SK-N-SH treated with all-trans-retinoic acid at 6 μM for 48 hours (cell line): ENCODE measurements around the gene RNF144B.

Experiments
- ATAC-seq: fragments of 200-7000 bp; cut with Tn5 transposase; 3 replicates; pipeline ENCODE4 v1.9.1; 2020; ENCODE audit warnings: mild to moderate bottlenecking, moderate library complexity
- BACH2 ChIP-seq: fragments of 250-450 bp; sonication (Bioruptor Pico); IDR thresholded peaks from 2 replicates; pipeline ENCODE4 v1.9.0; 2021; ENCODE audit warnings: mild to moderate bottlenecking, borderline replicate concordance
- CREB5 ChIP-seq: fragments of 250-450 bp; sonication (Bioruptor Pico); IDR thresholded peaks from 2 replicates; pipeline ENCODE4 v1.5.1; 2020; ENCODE audit warnings: low read depth, mild to moderate bottlenecking, moderate library complexity
- CSDC2 ChIP-seq: fragments of 250-450 bp; sonication (Bioruptor Pico); IDR thresholded peaks from 2 replicates; pipeline ENCODE4 v1.5.0; 2020; ENCODE audit warnings: mild to moderate bottlenecking, moderate library complexity
- CSRNP3 ChIP-seq: fragments of 250-450 bp; sonication (Bioruptor Pico); IDR thresholded peaks from 2 replicates; pipeline ENCODE4 v1.5.1; 2021; ENCODE audit warnings: mild to moderate bottlenecking, moderate library complexity
- ESRRG ChIP-seq: fragments of 250-450 bp; sonication (Bioruptor Pico); IDR thresholded peaks from 2 replicates; pipeline ENCODE4 v1.6.1; 2021; ENCODE audit warnings: mild to moderate bottlenecking
- ISL1 ChIP-seq: fragments of 250-450 bp; sonication (Bioruptor Pico); IDR thresholded peaks from 2 replicates; pipeline ENCODE4 v2.1.2; 2022; ENCODE audit warnings: mild to moderate bottlenecking, moderate library complexity
- OSR1 ChIP-seq: fragments of 250-450 bp; sonication (Bioruptor Pico); IDR thresholded peaks from 2 replicates; pipeline ENCODE4 v1.8.0; 2022; ENCODE audit warnings: moderate library complexity, mild to moderate bottlenecking, inconsistent platforms
- PATZ1 ChIP-seq: fragments of 250-450 bp; sonication (Bioruptor Pico); IDR thresholded peaks from 2 replicates; pipeline ENCODE4 v1.8.0; 2020; ENCODE audit warnings: mild to moderate bottlenecking, moderate library complexity, borderline replicate concordance
- POU6F1 ChIP-seq: fragments of 250-450 bp; sonication (Bioruptor Pico); IDR thresholded peaks from 2 replicates; pipeline ENCODE4 v1.8.0; 2021; ENCODE audit warnings: low read depth, mild to moderate bottlenecking, moderate library complexity, borderline replicate concordance
- PPARA ChIP-seq: fragments of 250-450 bp; sonication (Bioruptor Pico); IDR thresholded peaks from 2 replicates; pipeline ENCODE4 v1.5.0; 2020; ENCODE audit warnings: mild to moderate bottlenecking, borderline replicate concordance
- RARB ChIP-seq: fragments of 250-450 bp; sonication (Bioruptor Pico); IDR thresholded peaks from 2 replicates; pipeline ENCODE4 v1.8.0; 2021; ENCODE audit warnings: mild to moderate bottlenecking, moderate library complexity
- SNAI2 ChIP-seq: fragments of 250-450 bp; sonication (Bioruptor Pico); IDR thresholded peaks from 2 replicates; pipeline ENCODE4 v1.5.0; 2020; ENCODE audit warnings: mild to moderate bottlenecking, moderate library complexity
- TCF4 ChIP-seq: fragments of 250-450 bp; sonication (Bioruptor Pico); IDR thresholded peaks from 2 replicates; pipeline ENCODE4 v1.8.0; 2021; ENCODE audit warnings: mild to moderate bottlenecking, moderate library complexity, borderline replicate concordance
- TOX ChIP-seq: fragments of 250-450 bp; sonication (Bioruptor Pico); IDR thresholded peaks from 2 replicates; pipeline ENCODE4 v1.8.0; 2021; ENCODE audit warnings: mild to moderate bottlenecking, moderate library complexity, borderline replicate concordance
- TSHZ2 ChIP-seq: fragments of 250-450 bp; sonication (Bioruptor Pico); IDR thresholded peaks from 2 replicates; pipeline ENCODE4 v1.5.0; 2020; ENCODE audit warnings: mild to moderate bottlenecking, moderate library complexity
- ZC3H10 ChIP-seq: fragments of 250-450 bp; sonication (Bioruptor Pico); IDR thresholded peaks from 2 replicates; pipeline ENCODE4 v1.5.1; 2021; ENCODE audit warnings: mild to moderate bottlenecking, moderate library complexity
- ZFP3 ChIP-seq: fragments of 250-450 bp; sonication (Bioruptor Pico); IDR thresholded peaks from 2 replicates; pipeline ENCODE4 v1.5.0; 2020; ENCODE audit warnings: mild to moderate bottlenecking, moderate library complexity
- ZNF565 ChIP-seq: fragments of 450-650 bp; formaldehyde crosslinking; conservative IDR thresholded peaks from 2 replicates; pipeline ENCODE4 v1.5.0; 2020; ENCODE audit warnings: low read depth, mild to moderate bottlenecking, moderate library complexity
- ZNF70 ChIP-seq: fragments of 450-650 bp; formaldehyde crosslinking; IDR thresholded peaks from 2 replicates; pipeline ENCODE4 v1.5.0; 2020; ENCODE audit warnings: mild to moderate bottlenecking, moderate library complexity
- ZNF8 ChIP-seq: fragments of 450-650 bp; formaldehyde crosslinking; IDR thresholded peaks from 2 replicates; pipeline ENCODE4 v1.5.0; 2020; ENCODE audit warnings: mild to moderate bottlenecking, moderate library complexity

RNF144B gene

GRCh38 chr6:18478610-18479009, 91.5 kb downstream of the RNF144B start:
- no peak for ATAC-seq
- no peak for TF ChIP-seq CSRNP3 (CRISPR knock-in tag)
- TF ChIP-seq PPARA (CRISPR knock-in tag), result no peak

- ATAC-seq, result no peak
- TF ChIP-seq ZNF70 (CRISPR knock-in tag) (no peak), CSRNP3 (CRISPR knock-in tag) (no peak), SNAI2 (CRISPR knock-in tag) (no peak), ZC3H10 (no peak), TCF4 (CRISPR knock-in tag) (no peak), PATZ1 (CRISPR knock-in tag) (no peak), ZFP3 (no peak), TOX (CRISPR knock-in tag) (no peak), OSR1 (no peak), CSDC2 (CRISPR knock-in tag) (no peak), ESRRG (no peak), ISL1 (CRISPR knock-in tag) (no peak), CREB5 (CRISPR knock-in tag) (no peak), POU6F1 (no peak)
These were observed 94.7 kb downstream of the RNF144B start for GRCh38 chr6:18481870-18482269.

GRCh38 chr6:18485660-18486435, 98.7 kb downstream of the RNF144B start:
- ATAC-seq, result no peak

More at GRCh38 chr6:18485660-18486435, 98.7 kb downstream of the RNF144B start:
- TF ChIP-seq ZNF8 (CRISPR knock-in tag) (no peak), ZNF565 (CRISPR knock-in tag) (no peak), ISL1 (CRISPR knock-in tag) (no peak), CREB5 (CRISPR knock-in tag) (no peak), POU6F1 (no peak), BACH2 (CRISPR knock-in tag) (no peak), TOX (CRISPR knock-in tag) (no peak), OSR1 (no peak), RARB (no peak), TSHZ2 (CRISPR knock-in tag) (no peak)
